Kidney (tissue), 14 donors: Measurements from ENCODE around the gene BTBD9. TPM values are rescaled to one million over a fixed set of nuclear protein-coding genes. Genes with fewer than 3 reads are reported as not detected.

Experiments used
- DNase-seq, 5 donors: peaks; one replicate each; pipeline ENCODE4 v3.0.0-alpha.2; 2013 to 2020
- FAIRE-seq: peaks from 2 replicates; lab custom pipeline; 2012; peaks lifted over from hg19 to GRCh38; lab: Jason Lieb, UNC
- H3K27ac ChIP-seq, 2 donors: one replicate each; pipeline ENCODE4 v1.7.0; 2013; ENCODE audit warnings: low read depth in 2 of 2, low read length in 2 of 2, inconsistent platforms in 1 of 2
- H3K27me3 ChIP-seq: one replicate; pipeline ENCODE4 v1.7.1; 2013; ENCODE audit warnings: low read length, inconsistent platforms; ENCODE audit not compliant: control insufficient read depth, insufficient read depth
- H3K36me3 ChIP-seq, 3 donors: one replicate each; pipeline versions ENCODE4 v1.7.0 to v1.7.1; 2013; ENCODE audit warnings: low read length in 3 of 3, control low read depth in 1 of 3, inconsistent platforms in 1 of 3; ENCODE audit not compliant: insufficient read depth in 3 of 3, control insufficient read depth in 2 of 3
- H3K4me1 ChIP-seq, 3 donors: one replicate each; pipeline versions ENCODE4 v1.7.0 to v1.7.1; 2013; ENCODE audit warnings: low read length in 3 of 3, inconsistent platforms in 1 of 3, low read depth in 1 of 3; ENCODE audit not compliant: control insufficient read depth in 2 of 3, insufficient read depth in 2 of 3
- H3K4me3 ChIP-seq, 3 donors: one replicate each; pipeline versions ENCODE4 v1.7.0 to v1.8.1; 2013; ENCODE audit warnings: low read length in 3 of 3, control low read depth in 1 of 3, inconsistent platforms in 1 of 3
- H3K9ac ChIP-seq, 3 donors: one replicate each; pipeline versions ENCODE4 v1.7.0 to v1.7.1; 2013; ENCODE audit warnings: low read length in 3 of 3, control low read depth in 1 of 3, inconsistent platforms in 1 of 3
- H3K9me3 ChIP-seq, 3 donors: one replicate each; pipeline versions ENCODE4 v1.7.0 to v1.7.1; 2013; ENCODE audit warnings: low read length in 3 of 3, control low read depth in 1 of 3, inconsistent platforms in 1 of 3; ENCODE audit not compliant: control insufficient read depth in 2 of 3, insufficient read depth in 1 of 3
- intact Hi-C: fragments of 100-400 bp; cut with DNase I; formaldehyde crosslinking; loops from one replicate; pipeline ENCODE4 v1.11.1; 2022
- polyA plus RNA-seq: library from polyadenylated mRNA; stranded (reverse); fragments of 350-450 nt; fragmentation: Illumina TruSeq; extraction: RNeasy Lipid Tissue Mini Kit (QIAGEN cat#74804); gene quantifications from one replicate; pipeline ENCODE4 v1.2.3, GENCODE V29; 2014; ENCODE audit warnings: low read depth, low replicate concordance; ENCODE audit not compliant: insufficient read depth
- total RNA-seq: library from RNA; stranded (reverse); fragmentation: NEBNext Ultra II Directional; extraction: Animal tissue kit (Norgen Biotek cat#: 25700); gene quantifications from one replicate; pipeline ENCODE4 v1.2.1, GENCODE V29; 2021
- TF ChIP-seq, protein P1 (sequence below): IDR thresholded peaks from 3 replicates; pipeline ENCODE4 v1.5.1; 2012; ENCODE audit warnings: mild to moderate bottlenecking, moderate library complexity, borderline replicate concordance; ENCODE audit not compliant: insufficient read depth; ENCODE audit errors: extremely low read depth
- donor health status: control.
- donor health status: control.
- donor health status: control.
- donor health status: control.
- donor health status: control.
- donor health status: DM: yes; HTN: yes; CAD: no.
- donor health status: Normal renal cell carcinoma (clear cell type).

BTBD9 gene
- total and polyA plus RNA-seq, 2 donors from 2014 or later, result 4.2 to 29.9 TPM

DNA sequence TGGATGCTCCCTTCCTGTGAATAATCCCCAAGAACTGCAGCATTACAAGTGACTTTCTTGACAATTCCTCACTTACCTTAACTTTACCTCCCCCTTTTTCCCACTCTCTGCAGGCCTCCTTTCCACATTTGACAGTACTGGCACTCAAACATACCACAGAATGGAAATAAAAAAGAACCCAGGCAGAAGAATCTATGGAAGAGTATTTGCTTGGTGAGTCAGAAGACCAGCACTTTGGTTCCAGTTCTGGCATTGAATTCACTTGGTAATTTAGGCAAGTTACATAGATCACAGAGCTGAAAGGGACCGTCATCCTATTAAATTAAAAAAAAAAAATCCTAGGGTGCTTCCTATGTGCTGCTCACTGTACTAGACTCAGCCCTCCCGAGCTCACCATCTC is 55.0 kb downstream of the BTBD9 start:
- Histone ChIP-seq H3K27ac (no peak overlapping the region), H3K9me3 (no peaks in the 10 kb centered on the region), H3K4me3 (no peak overlapping the region), H3K27me3 (no peaks in the 10 kb centered on the region), H3K9ac (no peak overlapping the region), H3K36me3 (no peaks in the 10 kb centered on the region), H3K4me1 (no peaks in the 10 kb centered on the region)
- intact Hi-C loops, result no loop called here
- TF ChIP-seq, protein P1, sequence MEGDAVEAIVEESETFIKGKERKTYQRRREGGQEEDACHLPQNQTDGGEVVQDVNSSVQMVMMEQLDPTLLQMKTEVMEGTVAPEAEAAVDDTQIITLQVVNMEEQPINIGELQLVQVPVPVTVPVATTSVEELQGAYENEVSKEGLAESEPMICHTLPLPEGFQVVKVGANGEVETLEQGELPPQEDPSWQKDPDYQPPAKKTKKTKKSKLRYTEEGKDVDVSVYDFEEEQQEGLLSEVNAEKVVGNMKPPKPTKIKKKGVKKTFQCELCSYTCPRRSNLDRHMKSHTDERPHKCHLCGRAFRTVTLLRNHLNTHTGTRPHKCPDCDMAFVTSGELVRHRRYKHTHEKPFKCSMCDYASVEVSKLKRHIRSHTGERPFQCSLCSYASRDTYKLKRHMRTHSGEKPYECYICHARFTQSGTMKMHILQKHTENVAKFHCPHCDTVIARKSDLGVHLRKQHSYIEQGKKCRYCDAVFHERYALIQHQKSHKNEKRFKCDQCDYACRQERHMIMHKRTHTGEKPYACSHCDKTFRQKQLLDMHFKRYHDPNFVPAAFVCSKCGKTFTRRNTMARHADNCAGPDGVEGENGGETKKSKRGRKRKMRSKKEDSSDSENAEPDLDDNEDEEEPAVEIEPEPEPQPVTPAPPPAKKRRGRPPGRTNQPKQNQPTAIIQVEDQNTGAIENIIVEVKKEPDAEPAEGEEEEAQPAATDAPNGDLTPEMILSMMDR, result no peak
- no peak for FAIRE-seq
- no peak for DNase-seq

DNA sequence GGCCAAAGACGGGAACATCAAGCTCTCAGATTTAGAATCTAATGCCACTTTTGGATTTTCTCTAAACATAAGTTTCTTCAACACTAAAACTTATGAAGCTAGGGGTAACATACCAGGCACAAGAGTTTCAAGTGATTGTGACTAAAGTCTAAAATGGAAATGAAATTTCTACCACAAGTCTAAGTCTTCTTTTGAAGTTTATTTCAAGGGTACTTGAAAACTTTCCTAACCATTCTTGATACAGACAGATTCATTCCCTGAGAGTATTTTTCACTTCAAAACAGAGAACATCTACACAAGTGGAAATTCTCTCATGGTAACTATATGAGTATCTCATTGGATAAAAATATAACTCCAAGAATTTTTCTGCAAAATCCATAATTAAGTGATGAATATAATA is 56.2 kb downstream of the BTBD9 start:
- no peak for DNase-seq
- intact Hi-C loops, result no loop called here
- TF ChIP-seq, protein P1, result no peak
- no peak overlapping the region for H3K4me3 ChIP-seq
- H3K27me3 ChIP-seq, result no peaks in the 10 kb centered on the region
- no peak overlapping the region for H3K9ac ChIP-seq
- H3K36me3 ChIP-seq, result no peaks in the 10 kb centered on the region
- no peaks in the 10 kb centered on the region for H3K4me1 ChIP-seq
- H3K27ac ChIP-seq, result no peak overlapping the region
- no peak for FAIRE-seq
- no peaks in the 10 kb centered on the region for H3K9me3 ChIP-seq

DNA sequence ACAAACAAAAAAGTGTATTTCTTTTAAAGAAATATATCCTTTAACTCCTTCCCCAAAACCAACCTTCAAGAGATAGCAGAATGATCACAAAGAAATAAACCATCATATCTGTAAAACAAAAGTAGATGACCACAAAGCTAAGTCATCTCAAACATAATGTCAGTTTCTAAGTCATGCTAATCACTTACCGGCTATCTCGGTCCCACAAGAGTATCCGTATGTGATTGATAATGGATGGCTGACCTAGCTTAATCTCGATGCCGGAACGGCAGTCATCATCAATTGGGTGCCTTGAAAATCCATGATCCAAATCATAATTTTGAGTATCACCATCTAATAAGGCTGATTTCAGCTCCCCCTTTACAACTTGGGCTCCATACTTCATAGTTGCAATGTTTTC is 59.7 kb downstream of the BTBD9 start:
- Histone ChIP-seq H3K27ac (no peak overlapping the region), H3K36me3 (peaks cover 0 to 2% (median 0%) of the 10 kb centered on the region in 3 donors), H3K4me3 (no peak overlapping the region), H3K4me1 (no peaks in the 10 kb centered on the region), H3K9ac (no peak overlapping the region), H3K9me3 (no peaks in the 10 kb centered on the region), H3K27me3 (no peaks in the 10 kb centered on the region)
- FAIRE-seq, result no peak
- DNase-seq, result no peak
- TF ChIP-seq, protein P1, result no peak
- intact Hi-C loops, result no loop called here

DNA sequence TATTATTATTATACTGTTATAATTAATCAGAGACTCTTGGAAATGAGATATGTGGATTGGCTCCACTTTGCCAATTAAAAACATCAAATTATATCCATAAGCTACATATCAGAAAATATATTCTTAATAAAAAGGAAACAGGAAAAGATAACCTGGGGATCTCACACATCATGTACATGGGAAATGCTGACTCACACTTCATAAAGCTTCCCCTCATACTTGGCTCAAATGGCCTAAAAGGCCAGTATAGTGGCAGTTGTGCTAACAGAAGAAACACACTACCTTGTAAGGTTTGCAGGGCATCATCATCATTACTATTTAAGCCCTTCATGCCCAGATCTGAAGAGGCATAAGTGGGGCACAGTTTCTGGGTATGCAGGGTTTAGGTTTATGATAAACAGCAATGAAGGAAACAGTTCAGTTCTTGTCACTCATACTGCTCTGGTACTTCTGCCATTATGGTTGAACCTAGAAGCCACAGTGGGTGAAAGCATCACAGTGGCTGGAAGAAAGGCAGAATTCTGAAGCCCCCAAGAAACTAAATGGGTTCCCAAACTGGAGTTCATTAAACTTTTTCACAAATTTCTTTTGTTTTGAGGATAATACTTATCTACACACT is 60.6 kb downstream of the BTBD9 start:
- no peak overlapping the region for H3K27ac ChIP-seq
- no peaks in the 10 kb centered on the region for H3K4me1 ChIP-seq
- no peak overlapping the region for H3K9ac ChIP-seq
- TF ChIP-seq, protein P1, result no peak
- FAIRE-seq, result no peak
- H3K27me3 ChIP-seq, result no peaks in the 10 kb centered on the region
- no peak for DNase-seq
- H3K9me3 ChIP-seq, result no peaks in the 10 kb centered on the region
- intact Hi-C loops, result no loop called here
- no peak overlapping the region for H3K4me3 ChIP-seq
- H3K36me3 ChIP-seq, result peaks cover 0 to 3% (median 0%) of the 10 kb centered on the region in 3 donors
